NCI-H2107 treated with DMSO at 0.1 percent for 48 hours (cell line): ENCODE results near the gene PCK1.

ENCODE experiments used
- DNase-seq: peaks from one replicate; lab custom pipeline; 2025; ENCODE audit not compliant: unreplicated experiment; lab: John Stamatoyannopoulos, UW

PCK1 gene

DNA sequence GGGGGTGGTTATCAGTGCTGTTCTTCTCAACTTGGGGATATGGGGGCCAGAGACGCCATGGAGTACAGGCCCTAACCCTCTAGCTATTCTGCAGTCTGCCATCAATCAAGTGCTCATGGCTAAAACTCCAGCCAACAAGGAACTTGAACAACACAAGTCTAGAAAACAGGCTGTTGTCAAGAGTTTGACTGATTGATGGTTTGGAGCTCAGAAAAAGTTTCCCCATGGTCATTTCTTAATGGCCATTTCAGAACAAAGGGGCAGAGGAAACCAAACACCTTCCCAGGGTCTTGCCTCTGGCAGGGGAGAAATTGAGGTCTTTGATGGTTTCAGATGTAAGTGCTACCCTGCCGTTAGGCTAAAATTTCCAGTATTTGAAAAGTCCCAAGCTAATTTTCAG lies 15.1 kb downstream of the PCK1 start:
- DNase-seq, result no peak

DNA sequence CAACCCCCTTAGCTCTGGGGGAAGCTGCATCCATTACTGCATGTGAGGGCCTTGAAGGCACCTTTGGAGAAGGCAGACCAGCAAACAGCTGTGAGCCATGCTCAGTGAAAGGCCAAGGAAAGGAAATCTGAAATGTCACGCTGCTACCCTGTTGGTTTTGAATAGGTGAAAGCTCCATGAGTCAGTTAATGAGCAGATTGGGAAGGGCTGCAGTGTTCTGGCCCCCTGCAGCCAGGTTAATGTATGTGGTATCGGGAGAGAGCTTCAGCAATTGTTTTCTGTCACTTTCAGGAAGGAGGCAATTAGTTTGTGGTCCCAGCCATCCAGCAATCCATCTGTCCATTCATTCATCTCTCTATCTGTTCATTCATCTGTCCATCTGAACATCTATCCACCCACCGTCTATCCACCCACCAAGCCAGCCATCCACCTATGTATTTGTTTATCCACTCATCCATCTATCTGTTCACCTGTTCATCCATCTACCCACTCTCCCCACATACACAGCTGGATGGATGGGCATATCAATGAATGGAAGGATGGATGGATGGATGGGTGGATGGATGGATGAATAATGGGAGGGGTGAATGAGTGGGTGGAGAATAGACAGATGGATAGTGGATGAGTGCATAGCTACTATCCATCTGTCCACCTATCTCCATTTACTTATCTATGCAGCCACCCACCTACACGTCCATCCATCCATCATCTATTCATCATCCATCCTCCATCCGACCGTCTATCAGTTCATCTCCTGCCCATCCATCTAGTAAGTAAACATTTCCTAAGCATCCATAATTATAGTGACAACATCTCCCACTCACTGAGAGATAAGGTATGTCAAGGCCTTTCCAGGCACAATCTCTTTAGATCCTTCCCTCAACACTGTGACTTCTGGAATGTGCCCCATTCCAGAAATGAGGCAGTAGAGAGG lies 16.0 kb downstream of the PCK1 start:
- DNase-seq, result no peak

GRCh38 chr20:57577679-57578475 lies 17.0 kb downstream of the PCK1 start:
- no peak for DNase-seq

GRCh38 chr20:57578476-57579165 lies 17.7 kb downstream of the PCK1 start:
- DNase-seq, result no peak

DNA sequence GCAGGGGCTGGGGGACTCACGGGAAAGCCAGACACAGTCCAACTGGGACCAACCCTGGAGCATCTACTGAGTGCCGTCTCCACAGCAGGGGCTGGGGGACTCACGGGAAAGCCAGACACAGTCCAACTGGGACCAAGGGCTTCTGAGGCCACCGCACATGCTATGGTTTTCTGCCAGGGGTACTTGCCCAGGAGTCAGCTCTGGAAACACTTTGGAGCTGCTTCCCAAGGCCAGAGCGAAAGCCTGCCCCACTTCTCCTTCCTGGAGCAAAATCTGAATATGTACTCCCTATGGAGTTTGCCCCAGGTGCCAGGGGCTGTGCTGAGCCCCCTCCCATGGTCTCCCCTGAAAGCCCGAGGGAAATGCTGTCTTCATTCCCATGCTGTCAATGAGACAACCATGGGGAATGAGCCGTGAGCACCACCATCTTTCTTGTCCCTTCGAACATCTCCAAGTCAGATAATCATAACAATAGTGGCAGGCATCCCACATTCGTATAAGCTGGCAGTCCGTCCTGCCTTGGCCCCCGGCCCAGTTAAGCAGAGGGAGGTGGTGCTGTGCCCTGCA lies 18.5 kb downstream of the PCK1 start:
- DNase-seq, result no peak

DNA sequence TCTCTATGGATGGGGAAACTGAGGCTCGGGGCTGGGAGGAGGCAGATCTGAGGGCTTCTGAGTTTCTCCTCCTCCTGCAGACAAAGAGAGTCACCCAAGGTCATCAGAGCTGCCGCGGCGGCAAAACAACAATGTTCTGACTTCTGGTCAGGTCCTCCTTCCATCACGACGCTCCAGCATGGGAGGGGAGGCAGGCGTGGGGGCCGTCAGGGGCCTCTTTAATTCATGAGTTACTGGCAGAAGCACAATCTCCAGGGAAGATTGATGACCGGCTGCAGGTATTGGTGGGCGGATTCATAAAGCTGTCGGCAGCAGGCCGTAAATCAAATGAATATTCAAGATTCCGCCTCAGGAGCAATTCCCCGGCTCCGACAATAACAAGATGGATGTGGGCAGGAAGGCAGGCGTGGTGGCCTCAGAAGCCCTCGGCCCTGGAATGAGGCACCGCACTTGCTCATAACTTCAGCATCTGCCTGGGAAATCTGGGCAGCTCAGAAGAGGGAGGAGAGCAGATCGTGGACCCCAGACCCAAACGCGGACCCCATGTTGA lies 19.1 kb downstream of the PCK1 start:
- no peak for DNase-seq

DNA sequence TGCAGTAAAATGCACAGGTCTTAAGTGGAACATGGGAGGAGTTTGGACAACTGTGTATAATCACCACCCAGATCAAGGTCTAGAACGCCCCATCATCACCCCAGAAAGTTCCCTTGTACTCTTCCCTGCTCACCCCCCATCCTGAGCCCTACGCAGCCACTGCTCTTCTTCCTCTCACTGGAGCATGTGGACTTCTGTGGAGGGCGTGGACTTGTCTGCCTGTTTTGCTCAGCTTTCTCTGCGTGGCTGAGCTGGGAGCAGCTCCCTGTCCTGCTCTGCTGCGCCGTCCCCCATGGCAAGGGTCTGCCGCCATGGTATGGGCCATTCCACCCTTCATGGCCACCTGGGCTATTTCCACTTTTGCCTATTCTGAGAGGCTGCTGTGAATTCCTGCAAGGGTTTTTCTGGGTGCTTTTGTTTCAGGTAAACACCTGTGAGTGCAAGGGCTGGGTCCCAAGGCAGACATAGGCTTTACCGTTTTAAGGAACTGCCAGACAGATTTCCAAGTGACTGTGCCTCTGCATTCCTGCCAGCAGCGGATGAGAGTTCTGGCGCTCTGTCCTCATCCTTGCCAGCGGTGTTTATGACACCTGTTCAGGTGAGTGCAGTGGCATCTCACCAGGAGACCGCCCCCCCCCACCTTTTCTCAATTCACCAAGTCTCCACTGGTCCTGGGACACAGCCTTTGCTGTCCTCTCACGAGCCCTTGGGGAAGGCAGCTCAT lies 19.7 kb downstream of the PCK1 start:
- no peak for DNase-seq

GRCh38 chr20:57581202-57582028 lies 20.5 kb downstream of the PCK1 start:
- DNase-seq, result no peak

DNA sequence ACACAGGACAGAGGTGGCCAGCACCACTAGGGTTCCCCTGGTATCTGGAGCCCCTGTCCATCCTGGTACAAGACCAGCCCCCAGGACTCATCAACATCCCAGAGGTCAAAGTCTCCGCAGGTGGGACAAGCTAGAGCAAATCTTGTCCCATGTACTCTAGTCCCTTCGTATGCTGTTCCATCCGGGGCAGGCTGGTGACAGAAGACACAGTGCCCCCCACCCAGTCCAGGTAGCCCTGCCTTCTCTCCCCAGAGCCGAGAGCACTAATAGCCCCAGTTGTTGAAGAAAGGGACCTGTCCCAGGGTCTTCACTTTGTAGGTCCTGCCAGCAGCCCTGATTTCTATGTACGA lies 21.1 kb downstream of the PCK1 start:
- no peak for DNase-seq

DNA sequence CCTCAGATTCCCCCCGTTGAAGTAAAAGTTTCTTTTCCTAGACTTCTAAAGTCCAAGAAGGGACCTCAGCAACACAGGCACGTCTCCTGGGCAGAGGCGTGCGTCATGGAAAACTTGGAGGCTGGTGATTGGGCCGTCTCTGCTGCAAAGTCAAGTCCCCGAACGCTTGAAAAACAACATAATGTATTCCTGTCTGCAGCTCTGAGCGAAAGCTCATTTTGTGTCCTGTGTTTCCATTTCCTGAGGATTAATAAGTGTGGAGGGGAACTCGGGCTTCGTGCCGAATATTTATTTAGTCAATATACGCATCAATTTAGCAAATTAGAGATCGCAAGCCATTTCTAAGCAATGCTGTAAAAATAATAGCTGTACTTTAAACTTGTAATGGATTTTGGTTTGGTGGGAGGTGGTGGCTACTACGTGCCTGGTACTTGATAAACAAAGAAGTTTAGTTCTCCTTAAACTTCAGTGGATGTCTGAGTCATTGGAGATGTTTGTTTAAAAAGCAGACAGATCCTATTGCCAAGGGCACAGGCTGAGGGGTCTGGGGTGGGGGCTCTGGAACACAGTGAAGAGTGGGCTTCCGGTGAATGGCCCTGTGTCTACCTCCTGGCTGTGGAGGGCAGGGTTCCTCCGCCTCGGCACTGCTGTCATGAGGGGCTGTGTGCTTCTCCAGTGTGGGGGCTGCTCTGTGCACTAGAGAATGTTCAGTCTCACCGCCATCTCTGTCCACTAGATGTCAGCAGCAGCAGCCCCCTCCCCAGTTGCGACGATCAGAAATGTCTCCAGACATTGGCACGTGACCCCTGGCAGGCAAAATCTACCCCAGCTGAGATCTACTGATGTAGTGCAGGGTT lies 21.8 kb downstream of the PCK1 start:
- no peak for DNase-seq

- no peak for DNase-seq
Measured at GRCh38 chr20:57583289-57584257, 22.7 kb downstream of the PCK1 start.

DNA sequence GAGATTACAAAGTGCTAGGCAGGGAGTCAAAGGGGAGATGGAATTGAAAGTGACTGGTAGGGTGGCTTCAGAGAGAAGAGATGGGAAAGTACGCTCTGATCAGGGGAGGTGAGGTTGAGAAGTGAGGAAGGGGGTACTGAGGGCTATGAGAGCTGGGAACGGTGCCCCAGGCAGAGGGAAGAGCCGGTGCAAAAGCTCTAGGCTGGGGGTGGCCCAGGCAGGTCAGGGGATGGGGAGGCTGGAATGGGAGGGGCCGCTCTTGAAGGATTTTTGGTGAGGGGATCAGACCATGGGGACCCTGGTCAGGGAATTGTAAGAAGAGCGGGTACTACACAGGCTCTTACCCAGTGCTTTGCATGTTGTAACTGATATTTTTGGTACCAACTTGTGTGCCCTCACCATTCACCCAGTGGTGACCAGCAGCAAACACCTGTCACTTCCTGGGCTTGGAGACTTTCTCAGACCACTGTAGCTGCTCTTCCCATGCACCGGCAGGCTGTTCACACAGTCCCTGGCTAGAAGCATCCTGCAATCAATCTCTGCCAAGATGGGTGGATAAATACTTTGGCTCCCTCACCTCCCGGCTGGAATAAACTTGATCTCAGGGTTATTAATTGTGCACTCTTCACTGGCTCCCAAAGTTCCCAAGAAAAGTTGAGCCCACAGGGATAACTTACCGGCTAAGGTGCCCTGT lies 24.0 kb downstream of the PCK1 start:
- no peak for DNase-seq

DNA sequence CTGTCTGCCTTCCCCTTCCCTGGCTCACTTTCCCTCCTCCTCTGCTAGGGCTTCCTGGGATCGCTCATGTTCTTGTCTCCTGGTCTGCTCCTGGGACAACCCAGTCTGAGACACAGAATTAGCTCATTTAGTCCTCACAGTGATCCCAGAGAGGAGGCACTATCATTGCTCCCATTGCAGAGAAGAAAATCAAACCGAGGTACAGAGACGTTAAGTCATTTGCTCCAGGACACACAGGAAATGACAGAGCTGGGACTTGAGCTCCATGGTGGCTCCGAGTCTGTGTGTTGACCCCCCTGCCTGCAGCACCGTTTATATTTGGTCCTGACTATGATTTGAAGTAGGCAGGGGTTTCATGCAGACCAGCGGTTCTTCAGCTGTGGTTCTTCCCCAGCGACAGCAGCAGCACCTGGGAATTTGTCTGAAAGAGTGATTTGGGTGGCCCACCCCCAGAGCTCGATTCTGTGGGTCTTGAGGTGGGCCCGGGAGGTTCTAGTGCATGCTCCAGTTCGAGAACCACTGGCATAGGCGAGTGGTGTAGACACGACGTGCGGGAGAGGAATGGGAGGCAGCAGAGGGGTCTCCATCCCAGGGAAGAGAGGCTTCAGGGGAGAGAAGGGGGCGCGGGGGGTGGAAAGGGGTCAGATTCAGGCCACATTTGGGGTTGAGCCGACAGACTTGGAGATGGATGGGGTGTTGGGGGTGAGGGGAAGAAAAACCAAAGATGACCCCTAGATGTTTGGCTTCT lies 24.7 kb downstream of the PCK1 start:
- DNase-seq, result no peak

DNA sequence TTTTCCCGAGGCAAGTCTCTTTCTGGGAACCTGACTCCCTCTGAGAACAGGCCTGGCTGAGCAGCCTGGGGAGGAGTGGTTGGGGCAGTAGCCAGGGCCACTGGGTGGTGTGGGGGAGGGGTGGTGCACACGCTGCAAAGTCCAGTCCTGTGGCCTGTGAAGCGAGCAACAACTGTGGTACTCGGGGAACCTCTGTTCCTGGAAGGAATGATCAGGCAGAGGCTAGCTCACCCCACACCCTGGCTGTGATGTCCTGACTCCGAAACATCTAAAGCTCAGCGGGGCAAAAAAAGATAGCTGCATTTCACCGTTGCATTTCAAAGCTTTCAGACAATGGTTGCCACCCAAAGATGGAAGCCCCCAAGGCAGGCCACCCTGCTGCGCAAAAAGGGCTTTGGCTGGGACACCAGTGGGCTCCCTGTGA lies 25.5 kb downstream of the PCK1 start:
- no peak for DNase-seq

DNA sequence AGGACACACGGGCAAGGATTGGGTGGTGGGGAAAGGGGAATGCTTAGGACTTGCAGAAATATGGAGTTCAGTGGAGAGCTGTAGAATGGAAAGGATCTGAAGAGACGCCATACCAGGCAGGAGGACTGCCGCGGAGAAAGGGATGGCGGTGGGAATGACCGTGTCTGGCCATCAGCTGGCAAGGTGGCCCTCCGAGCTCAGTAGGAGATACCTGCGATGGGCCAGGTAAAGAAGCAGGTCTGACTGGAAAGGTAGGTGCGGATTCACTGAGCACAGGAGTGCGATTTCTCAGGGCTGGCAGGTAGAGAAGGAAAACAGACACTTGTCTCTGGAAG lies 26.0 kb downstream of the PCK1 start:
- no peak for DNase-seq

- no peak for DNase-seq
Measured at GRCh38 chr20:57587278-57587988, 26.5 kb downstream of the PCK1 start.
